Liver (tissue), 9 donors: ENCODE measurements around the gene KRTAP2-1. TPM values are rescaled to one million over a fixed set of nuclear protein-coding genes. Genes with fewer than 3 reads are reported as not detected.
"Not testable (repeated sequence)": the region's sequence is repeated elsewhere in the genome, so short reads cannot be mapped to it uniquely, and the experiment has no call there.

Experiments used
- DNase-seq: peaks from one replicate; pipeline ENCODE4 v3.0.0-alpha.2; 2017; ENCODE audit warnings: low spot score
- H3K27ac ChIP-seq, 2 donors: one replicate each; pipeline ENCODE4 v1.7.0; 2013; ENCODE audit warnings: inconsistent platforms in 2 of 2, low read length in 2 of 2, control low read depth in 1 of 2, low read depth in 1 of 2, mild to moderate bottlenecking in 1 of 2
- H3K27me3 ChIP-seq, 4 donors: one replicate each; pipeline versions ENCODE4 v1.6.1 to v1.7.0; 2013; ENCODE audit warnings: low read length in 3 of 4, inconsistent platforms in 1 of 4, mild to moderate bottlenecking in 1 of 4, moderate library complexity in 1 of 4; ENCODE audit not compliant: control insufficient read depth in 4 of 4, insufficient read depth in 4 of 4
- H3K36me3 ChIP-seq, 4 donors: one replicate each; pipeline versions ENCODE4 v1.6.1 to v1.7.0; 2013; ENCODE audit warnings: low read length in 3 of 4, mild to moderate bottlenecking in 3 of 4, low read depth in 1 of 4, moderate library complexity in 1 of 4; ENCODE audit not compliant: control insufficient read depth in 4 of 4, insufficient read depth in 3 of 4
- H3K4me1 ChIP-seq, 4 donors: one replicate each; pipeline versions ENCODE4 v1.6.1 to v1.7.0; 2013; ENCODE audit warnings: low read length in 3 of 4, mild to moderate bottlenecking in 3 of 4, moderate library complexity in 1 of 4; ENCODE audit not compliant: control insufficient read depth in 4 of 4, insufficient read depth in 4 of 4
- H3K4me3 ChIP-seq, 3 donors: one replicate each; pipeline versions ENCODE4 v1.6.1 to v1.7.0; 2013; ENCODE audit warnings: low read length in 3 of 3, control low read depth in 1 of 3, low read depth in 1 of 3, mild to moderate bottlenecking in 1 of 3
- H3K9ac ChIP-seq, 2 donors: one replicate each; pipeline ENCODE4 v1.7.0; 2013; ENCODE audit warnings: low read length in 2 of 2, mild to moderate bottlenecking in 2 of 2, moderate library complexity in 2 of 2, control low read depth in 1 of 2, low read depth in 1 of 2
- H3K9me3 ChIP-seq, 4 donors: one replicate each; pipeline versions ENCODE4 v1.6.1 to v1.7.0; 2013; ENCODE audit warnings: low read length in 3 of 4; ENCODE audit not compliant: control insufficient read depth in 4 of 4
- EGR1 ChIP-seq, 2 donors: IDR thresholded peaks; 2 replicates each; pipeline ENCODE4 v1.6.1; 2016 to 2018; ENCODE audit warnings: antibody characterized with exemption in 2 of 2, low read depth in 2 of 2
- FOXA2 ChIP-seq: IDR thresholded peaks from 2 replicates; pipeline ENCODE4 v1.6.1; 2016; ENCODE audit warnings: antibody characterized with exemption
- HNF4A ChIP-seq, 2 donors: conservative IDR thresholded peaks; 2 replicates each; pipeline ENCODE4 v1.6.1; 2016; ENCODE audit warnings: antibody characterized with exemption in 2 of 2, mild to moderate bottlenecking in 2 of 2
- JUND ChIP-seq, 2 donors: IDR thresholded peaks; 2 replicates each; pipeline ENCODE4 v1.6.1; 2016; ENCODE audit warnings: antibody characterized with exemption in 2 of 2
- RAD21 ChIP-seq, 2 donors: IDR thresholded peaks; 2 replicates each; pipeline ENCODE4 v1.6.1; 2016; ENCODE audit warnings: antibody characterized with exemption in 2 of 2, mild to moderate bottlenecking in 2 of 2
- RXRA ChIP-seq, 2 donors: IDR thresholded peaks; 2 replicates each; pipeline ENCODE4 v1.6.1; 2017 to 2018; ENCODE audit warnings: antibody characterized with exemption in 2 of 2, mild to moderate bottlenecking in 1 of 2
- SP1 ChIP-seq: IDR thresholded peaks from 2 replicates; pipeline ENCODE4 v1.6.1; 2018; ENCODE audit warnings: antibody characterized with exemption, mild to moderate bottlenecking
- WGBS: extraction: QIAGEN DNeasy Blood & Tissue Kit; methylation state at CpG from one replicate; pipeline ENCODE4 v1.1.7; 2013; 5-methylcytosine and 5-hydroxymethylcytosine counted together
- polyA plus RNA-seq, 2 donors: library from polyadenylated mRNA; stranded (reverse) in 1 of 2; unstranded in 1 of 2; fragments of 200-250 nt in 1 of 2; fragments of >200 nt in 1 of 2; fragmentation: Nextera tagmentation in 1 of 2; extraction: Ambion mirVana in 1 of 2; gene quantifications; one replicate each; pipeline versions ENCODE4 v1.2.1 to v1.2.3, GENCODE V29; 2013 to 2015
- total RNA-seq, 2 donors: library from RNA; depleted of rRNA; stranded (reverse); fragments of >200 nt; gene quantifications; one replicate each; pipeline ENCODE4 v1.2.3, GENCODE V29; 2014
- TF ChIP-seq, protein P1 (sequence below): IDR thresholded peaks from 2 replicates; pipeline ENCODE4 v1.6.1; 2016; ENCODE audit warnings: antibody characterized with exemption
- TF ChIP-seq, protein P2 (sequence below): IDR thresholded peaks from 2 replicates; pipeline ENCODE4 v1.6.1; 2016; ENCODE audit warnings: antibody characterized with exemption, mild to moderate bottlenecking
- donor health status: healthy.
- donor health status: healthy.
- donor health status: healthy.
- donor health status: healthy.
- donor health status: healthy.

KRTAP2-1 gene
- total and polyA plus RNA-seq, 4 donors: not detected

GRCh38 chr17:41061964-41062363 is 14.8 kb upstream of the KRTAP2-1 start (continued):
- TF ChIP-seq, protein P1, sequence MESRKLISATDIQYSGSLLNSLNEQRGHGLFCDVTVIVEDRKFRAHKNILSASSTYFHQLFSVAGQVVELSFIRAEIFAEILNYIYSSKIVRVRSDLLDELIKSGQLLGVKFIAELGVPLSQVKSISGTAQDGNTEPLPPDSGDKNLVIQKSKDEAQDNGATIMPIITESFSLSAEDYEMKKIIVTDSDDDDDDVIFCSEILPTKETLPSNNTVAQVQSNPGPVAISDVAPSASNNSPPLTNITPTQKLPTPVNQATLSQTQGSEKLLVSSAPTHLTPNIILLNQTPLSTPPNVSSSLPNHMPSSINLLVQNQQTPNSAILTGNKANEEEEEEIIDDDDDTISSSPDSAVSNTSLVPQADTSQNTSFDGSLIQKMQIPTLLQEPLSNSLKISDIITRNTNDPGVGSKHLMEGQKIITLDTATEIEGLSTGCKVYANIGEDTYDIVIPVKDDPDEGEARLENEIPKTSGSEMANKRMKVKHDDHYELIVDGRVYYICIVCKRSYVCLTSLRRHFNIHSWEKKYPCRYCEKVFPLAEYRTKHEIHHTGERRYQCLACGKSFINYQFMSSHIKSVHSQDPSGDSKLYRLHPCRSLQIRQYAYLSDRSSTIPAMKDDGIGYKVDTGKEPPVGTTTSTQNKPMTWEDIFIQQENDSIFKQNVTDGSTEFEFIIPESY: no peak
- TF ChIP-seq SP1: no peak

GRCh38 chr17:41060052-41060604 is 13.0 kb upstream of the KRTAP2-1 start, which contains the start of gene KRTAP2-3:
KRTAP2-3 (minus strand) TSS chr17:41060114; CDS start chr17:41060050, 64 bp downstream.
- Histone ChIP-seq H3K36me3 (no peaks in the 10 kb centered on the region), H3K27ac (no peak within 1 kb of the TSS), H3K4me1 (no peaks in the 10 kb centered on the region), H3K4me3 (no peak within 1 kb of the TSS), H3K27me3 (peaks cover 0 to 9% (median 0%) of the 10 kb centered on the region in 4 donors), H3K9me3 (no peaks in the 10 kb centered on the region), H3K9ac (no peak within 1 kb of the TSS)
- DNase-seq: no peak
- no peak for TF ChIP-seq HNF4A (conservative IDR thresholded peaks at IDR 0.05)
- TF ChIP-seq RAD21 (IDR thresholded peaks at IDR 0.05): no peak
- WGBS: 66% methylated on average over 6 of the region's 6 CpGs

GRCh38 chr17:41059276-41060051 is 12.3 kb upstream of the KRTAP2-1 start:
- not testable (repeated sequence) for H3K4me3 ChIP-seq

DNA sequence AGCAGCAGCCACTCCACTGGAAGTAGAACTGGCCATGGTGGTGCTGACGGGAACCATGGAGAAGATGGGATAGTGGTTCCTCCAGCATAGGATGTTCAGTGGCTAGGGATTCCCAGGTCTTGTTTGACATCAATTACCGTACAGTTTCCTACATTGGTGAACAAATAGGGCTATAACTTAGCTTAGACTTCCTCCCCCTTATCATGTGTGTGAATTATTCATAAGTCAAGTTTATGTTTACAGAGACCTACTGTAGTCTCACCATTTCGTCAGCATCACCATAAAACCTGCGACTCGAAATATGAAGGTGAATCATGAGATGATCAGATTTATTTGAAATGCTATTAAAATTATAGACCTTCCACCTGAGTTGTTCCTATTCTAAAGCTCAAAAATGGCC is 11.6 kb upstream of the KRTAP2-1 start:
- no peaks in the 10 kb centered on the region for H3K9me3 ChIP-seq
- H3K4me3 ChIP-seq: no peak overlapping the region
- no peak overlapping the region for H3K9ac ChIP-seq
- H3K36me3 ChIP-seq: no peaks in the 10 kb centered on the region
- H3K27me3 ChIP-seq: peaks cover 0 to 9% (median 0%) of the 10 kb centered on the region in 4 donors
- H3K4me1 ChIP-seq: no peaks in the 10 kb centered on the region
- WGBS: 84% methylated on average over 5 of the region's 5 CpGs
- DNase-seq: no peak
- no peak for TF ChIP-seq FOXA2
- no peak for TF ChIP-seq RXRA (IDR thresholded peaks at IDR 0.05)
- no peak for TF ChIP-seq JUND (IDR thresholded peaks at IDR 0.05)
- TF ChIP-seq, protein P1: no peak
- no peak for TF ChIP-seq EGR1 (IDR thresholded peaks at IDR 0.05; ENCODE audit: low read depth in 2 of 2)
- TF ChIP-seq, protein P2, sequence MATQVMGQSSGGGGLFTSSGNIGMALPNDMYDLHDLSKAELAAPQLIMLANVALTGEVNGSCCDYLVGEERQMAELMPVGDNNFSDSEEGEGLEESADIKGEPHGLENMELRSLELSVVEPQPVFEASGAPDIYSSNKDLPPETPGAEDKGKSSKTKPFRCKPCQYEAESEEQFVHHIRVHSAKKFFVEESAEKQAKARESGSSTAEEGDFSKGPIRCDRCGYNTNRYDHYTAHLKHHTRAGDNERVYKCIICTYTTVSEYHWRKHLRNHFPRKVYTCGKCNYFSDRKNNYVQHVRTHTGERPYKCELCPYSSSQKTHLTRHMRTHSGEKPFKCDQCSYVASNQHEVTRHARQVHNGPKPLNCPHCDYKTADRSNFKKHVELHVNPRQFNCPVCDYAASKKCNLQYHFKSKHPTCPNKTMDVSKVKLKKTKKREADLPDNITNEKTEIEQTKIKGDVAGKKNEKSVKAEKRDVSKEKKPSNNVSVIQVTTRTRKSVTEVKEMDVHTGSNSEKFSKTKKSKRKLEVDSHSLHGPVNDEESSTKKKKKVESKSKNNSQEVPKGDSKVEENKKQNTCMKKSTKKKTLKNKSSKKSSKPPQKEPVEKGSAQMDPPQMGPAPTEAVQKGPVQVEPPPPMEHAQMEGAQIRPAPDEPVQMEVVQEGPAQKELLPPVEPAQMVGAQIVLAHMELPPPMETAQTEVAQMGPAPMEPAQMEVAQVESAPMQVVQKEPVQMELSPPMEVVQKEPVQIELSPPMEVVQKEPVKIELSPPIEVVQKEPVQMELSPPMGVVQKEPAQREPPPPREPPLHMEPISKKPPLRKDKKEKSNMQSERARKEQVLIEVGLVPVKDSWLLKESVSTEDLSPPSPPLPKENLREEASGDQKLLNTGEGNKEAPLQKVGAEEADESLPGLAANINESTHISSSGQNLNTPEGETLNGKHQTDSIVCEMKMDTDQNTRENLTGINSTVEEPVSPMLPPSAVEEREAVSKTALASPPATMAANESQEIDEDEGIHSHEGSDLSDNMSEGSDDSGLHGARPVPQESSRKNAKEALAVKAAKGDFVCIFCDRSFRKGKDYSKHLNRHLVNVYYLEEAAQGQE: no peak
- H3K27ac ChIP-seq: no peak overlapping the region

More at GRCh38 chr17:41059276-41060051, 12.3 kb upstream of the KRTAP2-1 start:
- H3K36me3 ChIP-seq, DNase-seq, H3K4me1 ChIP-seq, H3K9ac ChIP-seq, H3K9me3 ChIP-seq, H3K27ac ChIP-seq, H3K27me3 ChIP-seq: not testable (repeated sequence)
- WGBS: 24% methylated on average over 10 of the region's 31 CpGs
